Measurements from ENCODE around the gene MESP1.

The MESP1 gene

GRCh38 chr15:89780601-89781000 is 29.6 kb upstream of the MESP1 start:
- no peak for DNase-seq

GRCh38 chr15:89778861-89779260 is 27.8 kb upstream of the MESP1 start:
- DNase-seq = no peak

- no peak for DNase-seq
Observed at GRCh38 chr15:89777782-89778380, 26.8 kb upstream of the MESP1 start.

- no peak for DNase-seq
Observed at GRCh38 chr15:89777073-89777751, 26.2 kb upstream of the MESP1 start.

- peak; percentile 37 for DNase-seq
Observed at GRCh38 chr15:89776274-89777072, 25.4 kb upstream of the MESP1 start, which contains the start of gene MESP2. MESP2 (plus strand) TSS chr15:89776332; CDS start chr15:89776358, 26 bp downstream.

- DNase-seq = no peak
Observed at GRCh38 chr15:89775815-89776214, 24.8 kb upstream of the MESP1 start.

GRCh38 chr15:89774492-89774891 is 23.4 kb upstream of the MESP1 start:
- DNase-seq = no peak

- no peak for DNase-seq
Observed at GRCh38 chr15:89772932-89773583, 22.0 kb upstream of the MESP1 start.

- DNase-seq = no peak
Observed at GRCh38 chr15:89770041-89770440, 19.0 kb upstream of the MESP1 start.

GRCh38 chr15:89769366-89769765 is 18.3 kb upstream of the MESP1 start:
- DNase-seq = no peak

GRCh38 chr15:89768071-89768500 is 17.0 kb upstream of the MESP1 start:
- no peak for DNase-seq

GRCh38 chr15:89767411-89767915 is 16.4 kb upstream of the MESP1 start:
- DNase-seq = no peak

- DNase-seq = no peak
Observed at GRCh38 chr15:89766357-89767311, 15.6 kb upstream of the MESP1 start.

- no peak for DNase-seq
Observed at GRCh38 chr15:89765694-89766093, 14.6 kb upstream of the MESP1 start.

GRCh38 chr15:89761929-89762328 is 10.9 kb upstream of the MESP1 start:
- no peak for DNase-seq

- no peak for DNase-seq
Observed at GRCh38 chr15:89761009-89761831, 10.2 kb upstream of the MESP1 start.

- peak; percentile 67 for DNase-seq
Observed at GRCh38 chr15:89760303-89761008, 9.4 kb upstream of the MESP1 start.

- no peak for DNase-seq
Observed at GRCh38 chr15:89759835-89760234, 8.8 kb upstream of the MESP1 start.

GRCh38 chr15:89758981-89759380 is 7.9 kb upstream of the MESP1 start:
- no peak for DNase-seq

- no peak for DNase-seq
Observed at GRCh38 chr15:89758283-89758682, 7.2 kb upstream of the MESP1 start.
